ENCODE measurements around the gene PLEKHG2.

The PLEKHG2 gene

DNA sequence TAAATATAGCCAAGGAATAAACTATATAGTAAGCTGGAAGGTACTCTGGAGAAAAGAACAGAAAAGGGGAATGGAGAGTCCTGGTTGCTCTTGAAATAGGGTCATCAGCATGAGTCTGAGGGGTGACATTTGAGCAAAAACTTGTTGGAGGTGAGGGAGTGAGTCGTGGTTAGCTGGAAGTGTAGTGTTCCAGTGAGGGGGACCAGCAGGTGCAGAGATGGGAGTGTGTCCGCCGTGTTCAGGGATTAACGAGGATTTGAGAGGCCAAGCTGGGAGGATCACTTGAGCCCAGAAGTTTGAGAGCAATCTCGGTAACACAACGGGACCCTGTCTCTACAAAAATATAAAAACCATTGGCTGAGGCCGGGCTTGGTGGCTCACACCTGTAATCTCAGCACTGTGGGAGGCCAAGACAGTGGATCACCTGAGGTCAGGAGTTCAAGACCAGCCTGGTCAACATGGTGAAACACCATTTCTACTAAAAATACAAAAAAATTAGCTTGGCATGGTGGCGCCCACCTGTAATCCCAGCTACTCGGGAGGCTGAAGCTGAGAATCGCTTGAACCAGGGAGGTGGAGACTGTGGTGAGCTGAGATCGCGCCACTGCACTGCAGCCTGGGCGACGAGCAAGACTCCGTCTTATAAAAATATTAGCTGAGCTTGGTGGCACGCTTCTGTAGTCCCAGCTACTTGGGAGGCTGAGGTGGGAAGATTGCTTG lies 34.1 kb downstream of the PLEKHG2 start:
- TF ChIP-seq, protein P1, sequence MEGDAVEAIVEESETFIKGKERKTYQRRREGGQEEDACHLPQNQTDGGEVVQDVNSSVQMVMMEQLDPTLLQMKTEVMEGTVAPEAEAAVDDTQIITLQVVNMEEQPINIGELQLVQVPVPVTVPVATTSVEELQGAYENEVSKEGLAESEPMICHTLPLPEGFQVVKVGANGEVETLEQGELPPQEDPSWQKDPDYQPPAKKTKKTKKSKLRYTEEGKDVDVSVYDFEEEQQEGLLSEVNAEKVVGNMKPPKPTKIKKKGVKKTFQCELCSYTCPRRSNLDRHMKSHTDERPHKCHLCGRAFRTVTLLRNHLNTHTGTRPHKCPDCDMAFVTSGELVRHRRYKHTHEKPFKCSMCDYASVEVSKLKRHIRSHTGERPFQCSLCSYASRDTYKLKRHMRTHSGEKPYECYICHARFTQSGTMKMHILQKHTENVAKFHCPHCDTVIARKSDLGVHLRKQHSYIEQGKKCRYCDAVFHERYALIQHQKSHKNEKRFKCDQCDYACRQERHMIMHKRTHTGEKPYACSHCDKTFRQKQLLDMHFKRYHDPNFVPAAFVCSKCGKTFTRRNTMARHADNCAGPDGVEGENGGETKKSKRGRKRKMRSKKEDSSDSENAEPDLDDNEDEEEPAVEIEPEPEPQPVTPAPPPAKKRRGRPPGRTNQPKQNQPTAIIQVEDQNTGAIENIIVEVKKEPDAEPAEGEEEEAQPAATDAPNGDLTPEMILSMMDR (IDR thresholded peaks at IDR 0.05): no peak

DNA sequence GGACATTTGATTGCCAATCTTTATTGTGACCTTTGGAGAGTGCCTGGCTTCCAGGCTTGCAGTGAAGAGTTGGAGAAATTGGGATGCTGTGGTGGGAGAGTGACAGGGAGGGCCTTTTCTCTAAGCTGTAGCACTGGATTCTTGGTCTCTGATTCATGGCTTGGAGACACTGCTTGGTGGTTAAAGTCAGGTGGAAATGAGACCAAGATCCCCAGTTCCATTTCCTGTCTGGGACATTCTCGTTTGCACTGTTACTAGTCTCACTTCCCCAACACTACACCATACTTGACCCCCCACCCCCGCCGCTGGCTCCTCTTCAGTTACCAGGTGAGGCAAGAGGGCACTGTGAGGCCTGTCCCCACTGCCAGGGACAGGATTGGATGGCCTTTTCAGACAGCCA lies 35.8 kb downstream of the PLEKHG2 start:
- TF ChIP-seq, protein P1 (IDR thresholded peaks at IDR 0.05): no peak

DNA sequence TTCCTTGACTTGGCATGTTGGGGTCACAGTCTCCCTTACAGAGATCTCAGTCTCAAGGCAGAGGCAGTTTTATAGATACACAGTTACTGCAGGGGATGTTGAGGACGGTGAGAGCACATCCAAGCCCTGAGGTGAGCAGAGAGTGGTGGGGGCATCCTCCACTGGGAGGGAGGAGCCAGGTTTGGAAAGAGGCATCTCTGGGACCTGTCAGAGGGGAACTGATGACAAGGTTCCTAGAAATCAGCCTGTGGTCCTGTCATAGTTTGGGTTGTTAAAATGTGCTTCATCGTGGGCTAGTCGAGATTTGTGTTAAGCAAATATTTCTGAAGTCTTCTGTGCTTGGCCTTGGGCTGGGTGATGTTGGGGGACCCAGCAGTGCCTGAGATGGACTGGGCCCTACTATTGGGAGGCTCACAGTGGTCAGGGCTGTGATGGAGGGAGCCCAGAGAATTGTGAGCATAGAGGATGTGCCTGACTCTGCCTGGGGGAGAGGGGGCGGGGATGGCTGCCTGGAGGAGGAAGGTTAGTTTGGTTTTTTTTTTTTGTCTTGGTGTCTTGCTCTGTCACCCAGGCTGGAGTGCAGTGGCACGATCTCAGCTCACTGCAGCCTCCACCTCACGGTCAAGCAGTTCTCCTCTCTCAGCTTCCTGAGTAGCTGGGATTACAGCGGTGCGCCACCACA lies 36.8 kb downstream of the PLEKHG2 start:
- TF ChIP-seq, protein P1 (IDR thresholded peaks at IDR 0.05): no peak

DNA sequence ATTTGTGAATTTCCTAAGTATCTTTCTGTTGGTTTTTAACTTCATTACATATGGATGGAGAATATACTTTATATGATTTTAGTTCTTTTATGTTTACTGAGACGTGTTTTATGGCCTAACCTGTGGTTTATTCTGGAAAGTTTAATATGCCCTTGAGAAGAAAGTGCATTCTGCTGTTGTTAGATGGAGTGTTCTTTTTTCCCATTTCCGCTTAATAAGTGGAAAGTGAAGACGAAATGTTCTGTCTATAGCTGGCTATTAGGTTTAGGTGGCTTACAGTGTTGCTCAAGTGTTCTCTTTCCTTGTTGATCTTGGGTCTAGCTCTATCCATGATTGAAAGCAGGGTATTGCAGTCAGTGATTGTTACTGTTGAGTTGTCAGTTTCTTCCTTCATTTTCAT lies 50.9 kb downstream of the PLEKHG2 start:
- TF ChIP-seq, protein P1 (IDR thresholded peaks at IDR 0.05): no peak

DNA sequence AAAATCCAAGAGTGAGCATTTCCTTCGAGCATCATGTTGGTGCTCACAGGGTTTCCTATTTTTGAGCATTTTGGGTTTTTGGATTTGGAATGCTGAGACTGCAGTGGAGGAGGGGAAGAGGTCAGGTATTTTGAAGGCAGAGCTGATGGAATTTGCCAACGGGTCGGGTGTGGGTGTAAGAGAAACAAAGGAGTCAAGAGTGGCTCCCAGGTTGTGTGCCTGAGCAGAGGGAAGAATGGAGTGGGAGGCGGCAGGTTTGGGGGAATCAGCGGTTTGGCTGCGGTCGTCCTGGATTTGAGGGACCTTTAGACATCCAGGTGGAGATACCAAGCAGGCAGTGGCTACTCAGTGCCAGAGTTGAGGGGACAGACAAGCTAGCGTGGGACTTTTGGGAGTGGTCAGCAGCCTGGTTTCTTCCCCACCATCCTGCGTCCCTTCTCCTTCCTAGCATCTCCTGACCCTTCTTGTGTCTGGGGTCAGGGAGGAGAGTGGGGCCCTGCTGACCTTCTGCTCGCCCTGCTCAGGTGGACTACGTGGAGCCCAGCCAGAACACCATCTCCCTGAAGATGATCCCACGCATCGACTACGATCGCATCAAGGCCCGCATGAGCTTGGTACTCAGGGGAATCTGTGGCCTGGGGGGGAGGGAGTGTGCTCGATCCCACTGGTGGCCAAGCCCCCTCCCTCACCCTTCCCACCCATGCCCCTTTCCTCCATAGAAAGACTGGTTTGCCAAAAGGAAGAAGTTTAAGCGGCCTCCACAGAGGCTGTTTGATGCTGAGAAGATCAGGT lies 53.7 kb downstream of the PLEKHG2 start:
- TF ChIP-seq, protein P1 (IDR thresholded peaks at IDR 0.05): no peak

DNA sequence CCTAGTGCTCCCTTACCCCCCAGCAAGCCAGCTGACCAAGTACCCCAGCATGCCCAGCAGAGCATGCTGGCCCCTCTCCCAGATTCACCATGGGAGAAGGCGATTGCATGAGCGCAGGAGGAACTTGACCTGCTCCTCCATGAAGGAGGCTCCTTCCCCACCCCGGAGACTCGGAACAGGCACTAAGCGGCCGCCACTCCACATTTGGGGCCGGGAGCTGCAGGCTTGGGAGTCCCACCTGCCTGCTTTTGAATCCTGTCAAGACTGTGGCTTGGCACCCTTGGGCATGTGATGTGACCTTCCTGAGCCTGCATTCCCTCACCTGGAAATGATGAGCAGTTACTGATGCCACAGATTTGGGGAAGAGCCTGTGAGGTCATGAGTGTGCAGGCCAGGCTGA lies 55.5 kb downstream of the PLEKHG2 start:
- TF ChIP-seq, protein P1 (IDR thresholded peaks at IDR 0.05): no peak

DNA sequence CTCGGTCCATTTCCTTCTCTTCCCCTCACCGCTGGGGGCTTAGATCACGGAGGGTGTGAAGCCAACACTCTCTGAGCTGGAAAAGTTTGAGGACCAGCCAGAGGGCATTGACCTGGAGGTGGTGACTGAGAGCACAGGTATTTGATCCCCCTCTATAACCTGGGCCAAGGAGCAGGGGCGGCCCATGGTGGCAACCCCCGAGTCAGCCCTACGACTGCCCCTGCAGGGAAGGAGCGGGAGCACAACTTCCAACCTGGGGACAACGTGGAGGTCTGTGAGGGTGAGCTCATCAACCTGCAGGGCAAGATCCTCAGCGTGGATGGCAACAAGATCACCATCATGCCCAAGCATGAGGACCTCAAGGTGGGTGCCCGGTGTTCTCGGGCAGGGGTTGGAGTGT lies 56.6 kb downstream of the PLEKHG2 start:
- TF ChIP-seq, protein P1 (IDR thresholded peaks at IDR 0.05): no peak
